ENCODE results near the gene RIBC2.

RIBC2 gene

DNA sequence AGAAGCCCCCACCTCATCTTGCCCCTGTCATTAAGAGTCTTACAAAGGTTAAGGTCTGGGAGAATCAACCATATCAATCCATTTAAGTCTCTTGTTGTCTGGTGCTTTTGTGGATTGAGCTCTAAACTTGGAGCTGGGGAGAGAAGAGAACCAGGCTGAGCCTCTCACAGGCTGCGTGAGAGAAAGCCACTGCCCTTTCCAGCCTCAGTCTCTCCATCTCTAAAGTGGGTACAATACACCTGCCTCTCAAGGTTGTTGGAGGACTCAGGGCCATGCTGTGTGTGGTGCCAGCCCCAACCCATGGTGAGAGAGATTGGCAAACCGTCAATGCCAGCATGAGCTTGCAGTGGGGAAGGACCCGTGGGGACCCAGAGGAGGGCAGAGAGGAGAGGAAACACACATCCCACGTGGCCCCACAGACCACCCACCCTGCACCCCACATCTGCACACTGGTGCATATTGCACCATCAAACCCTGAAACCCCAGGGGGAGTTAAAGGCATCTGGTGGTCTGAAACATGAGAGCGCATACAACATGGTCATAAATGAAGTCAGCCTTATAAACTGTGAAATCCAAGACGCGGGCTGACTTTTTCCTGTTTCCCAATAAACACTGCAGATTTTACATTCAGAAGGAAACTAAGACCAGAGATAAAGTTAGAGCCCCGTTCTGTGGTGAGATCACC is 61.7 kb downstream of the RIBC2 start:
- no peak for DNase-seq

DNA sequence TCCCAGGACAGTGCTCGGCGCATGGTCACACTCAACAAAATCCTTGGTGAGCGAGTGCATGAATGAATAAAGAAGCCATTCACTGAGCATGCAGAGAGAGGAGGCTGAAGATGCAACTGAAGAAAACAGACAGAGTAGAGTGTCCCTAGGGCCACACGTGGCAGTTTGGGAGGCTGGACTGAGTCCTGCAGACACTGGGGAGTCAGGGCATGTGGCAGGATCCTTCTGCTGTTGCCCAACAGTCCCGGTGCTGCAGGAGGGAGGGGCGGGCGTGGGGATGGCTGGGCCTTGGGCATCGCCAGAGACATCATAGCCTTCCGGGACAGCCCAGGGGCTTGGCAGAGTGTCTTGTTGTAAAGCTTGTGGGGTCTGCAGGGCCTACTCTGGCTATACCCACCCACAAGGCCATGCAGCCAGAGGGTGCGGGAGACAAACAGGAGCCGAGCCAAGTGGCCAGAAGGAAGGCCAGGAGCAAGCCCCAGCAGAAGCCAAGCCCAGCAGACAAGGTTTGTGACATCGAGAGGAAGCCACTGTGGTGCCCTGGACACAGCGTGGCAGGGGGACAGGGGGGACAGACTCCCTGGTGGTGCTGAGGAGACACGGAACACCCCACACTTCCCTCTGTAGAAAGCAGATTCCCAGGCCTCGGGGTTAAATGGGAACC is 62.5 kb downstream of the RIBC2 start:
- DNase-seq: no peak

DNA sequence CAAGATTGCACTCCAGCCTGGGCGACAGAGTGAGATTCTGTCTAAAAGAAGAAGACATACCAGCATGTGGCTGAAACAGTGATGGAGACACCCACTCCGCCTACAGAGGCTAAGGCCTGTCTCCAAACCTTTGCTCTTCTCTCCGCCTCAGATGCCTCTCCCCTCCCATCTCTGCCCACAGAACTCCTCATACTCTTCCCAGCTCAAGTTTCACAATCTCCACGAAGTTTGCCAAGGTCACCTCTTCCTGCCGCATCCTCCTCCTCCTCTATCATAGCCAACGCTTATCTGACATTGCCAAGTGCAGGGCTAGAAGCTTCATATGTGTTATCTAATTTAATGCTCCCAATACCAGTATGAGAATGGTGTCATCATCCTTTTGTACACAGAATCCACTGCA is 63.3 kb downstream of the RIBC2 start:
- no peak for DNase-seq

DNA sequence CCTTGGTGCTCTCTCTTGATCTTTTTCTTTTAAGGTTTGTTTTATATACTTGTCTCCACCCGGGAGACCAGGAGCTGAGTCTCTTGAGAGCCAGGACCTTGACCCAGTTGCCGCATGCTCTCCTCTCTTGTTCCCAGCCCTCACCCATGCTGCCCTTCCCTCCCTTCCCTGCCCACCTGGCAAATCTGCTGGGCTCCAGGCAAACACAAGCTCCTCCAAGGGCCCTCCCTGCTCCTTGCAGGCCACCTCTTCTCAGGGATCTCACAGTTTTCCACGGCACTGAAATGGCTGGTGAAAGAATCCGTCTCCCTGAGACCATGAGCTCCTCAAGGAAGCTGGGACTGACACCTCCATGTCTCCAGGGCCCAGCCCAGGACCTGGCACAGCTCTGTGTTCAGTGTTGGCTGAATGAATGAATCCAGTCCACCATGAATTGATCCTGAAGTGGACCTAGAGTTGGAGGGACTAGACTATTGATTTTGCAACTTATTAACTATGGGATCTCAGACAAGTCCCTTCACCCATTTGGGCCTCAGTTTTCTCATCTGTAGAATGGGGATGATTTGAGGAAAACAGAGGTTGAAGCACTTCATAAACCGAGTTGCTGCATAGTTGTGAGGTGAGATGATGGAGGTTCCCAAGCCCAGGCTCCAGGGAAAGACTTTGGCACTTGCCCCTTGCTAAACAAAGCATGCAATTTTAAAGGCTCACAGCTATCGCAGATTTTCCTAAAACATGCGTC is 64.0 kb downstream of the RIBC2 start:
- no peak for DNase-seq

DNA sequence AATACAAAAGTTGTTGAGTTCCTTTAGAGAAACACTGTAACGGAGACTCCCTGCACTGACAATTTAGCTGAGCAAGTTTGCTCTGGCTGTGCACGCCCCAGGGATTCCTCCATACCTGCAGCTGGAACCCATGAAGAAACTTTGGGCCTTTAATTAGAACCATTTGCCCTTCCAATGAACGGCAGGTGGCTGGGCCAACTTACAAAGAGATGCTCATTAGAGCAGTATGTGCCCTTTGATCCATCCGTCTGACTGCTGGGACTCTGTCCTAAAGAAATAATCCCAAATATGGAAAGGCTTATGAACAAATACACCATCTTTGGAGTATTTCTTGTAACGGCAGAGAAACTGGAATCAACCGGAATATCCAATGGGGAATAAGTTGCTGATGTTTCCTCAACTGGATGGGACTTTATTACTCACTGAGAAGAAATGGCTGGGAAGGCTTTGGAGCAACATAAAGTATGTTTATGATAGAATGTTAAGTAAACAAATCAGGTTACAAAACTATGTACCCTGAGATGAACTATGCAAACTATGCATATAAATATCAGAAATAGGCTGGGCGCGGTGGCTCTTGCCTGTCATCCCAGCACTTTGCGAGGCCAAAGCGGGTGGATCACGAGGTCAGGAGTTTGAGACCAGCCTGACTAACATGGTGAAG is 64.7 kb downstream of the RIBC2 start:
- no peak for DNase-seq

DNA sequence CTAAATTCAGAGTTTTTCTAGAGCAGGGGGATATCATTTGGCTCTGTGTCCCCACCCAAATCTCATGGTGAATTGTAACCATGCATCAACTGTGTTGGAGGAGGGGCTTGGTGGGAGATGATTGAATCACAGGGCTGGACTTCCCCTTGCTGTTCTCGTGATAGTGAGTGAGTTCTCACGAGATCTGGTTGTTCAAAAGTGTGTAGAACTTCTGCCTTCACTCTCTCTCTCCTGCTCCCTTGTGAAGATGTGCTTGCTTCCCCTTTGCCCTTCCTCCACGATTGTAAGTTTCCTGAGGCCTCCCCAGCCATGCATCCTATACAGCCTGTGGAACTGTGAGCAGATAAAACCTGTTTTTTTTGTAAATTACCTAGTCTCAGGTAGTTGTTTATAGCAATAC is 67.2 kb downstream of the RIBC2 start:
- no peak for DNase-seq

DNA sequence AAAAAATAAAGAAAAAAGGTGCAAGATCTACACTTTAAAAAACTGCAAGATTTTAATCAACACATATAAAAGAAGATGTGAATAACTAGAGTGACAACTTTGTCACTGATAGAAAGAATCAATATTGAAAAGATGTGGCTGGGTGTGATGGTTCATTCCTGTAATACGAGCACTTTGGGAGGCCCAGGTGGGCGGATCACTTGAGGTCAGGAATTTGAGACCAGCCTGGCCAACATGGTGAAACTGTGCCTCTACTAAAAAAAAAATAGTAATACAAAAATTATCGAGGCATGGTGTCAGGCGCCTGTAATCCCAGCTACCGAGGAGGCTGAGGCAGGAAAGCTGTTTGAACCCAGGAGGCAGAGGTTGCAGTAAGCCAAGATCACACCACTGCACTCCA is 68.2 kb downstream of the RIBC2 start:
- DNase-seq: no peak
